ENCODE measurements around the gene PROM1.

The PROM1 gene, protein sequence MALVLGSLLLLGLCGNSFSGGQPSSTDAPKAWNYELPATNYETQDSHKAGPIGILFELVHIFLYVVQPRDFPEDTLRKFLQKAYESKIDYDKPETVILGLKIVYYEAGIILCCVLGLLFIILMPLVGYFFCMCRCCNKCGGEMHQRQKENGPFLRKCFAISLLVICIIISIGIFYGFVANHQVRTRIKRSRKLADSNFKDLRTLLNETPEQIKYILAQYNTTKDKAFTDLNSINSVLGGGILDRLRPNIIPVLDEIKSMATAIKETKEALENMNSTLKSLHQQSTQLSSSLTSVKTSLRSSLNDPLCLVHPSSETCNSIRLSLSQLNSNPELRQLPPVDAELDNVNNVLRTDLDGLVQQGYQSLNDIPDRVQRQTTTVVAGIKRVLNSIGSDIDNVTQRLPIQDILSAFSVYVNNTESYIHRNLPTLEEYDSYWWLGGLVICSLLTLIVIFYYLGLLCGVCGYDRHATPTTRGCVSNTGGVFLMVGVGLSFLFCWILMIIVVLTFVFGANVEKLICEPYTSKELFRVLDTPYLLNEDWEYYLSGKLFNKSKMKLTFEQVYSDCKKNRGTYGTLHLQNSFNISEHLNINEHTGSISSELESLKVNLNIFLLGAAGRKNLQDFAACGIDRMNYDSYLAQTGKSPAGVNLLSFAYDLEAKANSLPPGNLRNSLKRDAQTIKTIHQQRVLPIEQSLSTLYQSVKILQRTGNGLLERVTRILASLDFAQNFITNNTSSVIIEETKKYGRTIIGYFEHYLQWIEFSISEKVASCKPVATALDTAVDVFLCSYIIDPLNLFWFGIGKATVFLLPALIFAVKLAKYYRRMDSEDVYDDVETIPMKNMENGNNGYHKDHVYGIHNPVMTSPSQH

GRCh38 chr4:16083241-16084191 lies at the start of gene PROM1:
TSS of gene PROM1 (minus strand) at chr4:16084023. CDS start at chr4:16075906, 8,117 bp downstream.
- FAIRE-seq (no peak), DNase-seq (ENCODE audit: low spot score) (no peak)

DNA sequence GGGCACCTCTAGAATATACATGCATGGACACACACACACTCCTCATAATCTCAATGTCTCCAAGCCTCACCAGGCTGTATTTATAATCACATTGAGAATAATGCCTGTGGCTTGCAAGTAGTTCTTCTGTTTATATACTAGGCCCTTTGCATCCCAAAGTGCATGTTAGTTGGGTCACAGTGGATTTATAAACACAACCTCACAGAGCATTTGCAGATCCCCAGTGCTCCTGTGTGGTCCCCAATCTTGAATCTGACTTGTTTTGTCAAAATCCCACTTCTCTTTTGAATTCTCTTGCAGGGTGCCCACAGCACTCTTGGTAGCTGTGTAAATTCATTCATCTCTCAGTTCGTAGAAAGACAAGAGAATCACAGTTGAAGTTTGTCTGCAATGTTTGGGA lies 49.6 kb upstream of the PROM1 start:
- DNase-seq (ENCODE audit: low spot score) (no peak), FAIRE-seq (no peak)

DNA sequence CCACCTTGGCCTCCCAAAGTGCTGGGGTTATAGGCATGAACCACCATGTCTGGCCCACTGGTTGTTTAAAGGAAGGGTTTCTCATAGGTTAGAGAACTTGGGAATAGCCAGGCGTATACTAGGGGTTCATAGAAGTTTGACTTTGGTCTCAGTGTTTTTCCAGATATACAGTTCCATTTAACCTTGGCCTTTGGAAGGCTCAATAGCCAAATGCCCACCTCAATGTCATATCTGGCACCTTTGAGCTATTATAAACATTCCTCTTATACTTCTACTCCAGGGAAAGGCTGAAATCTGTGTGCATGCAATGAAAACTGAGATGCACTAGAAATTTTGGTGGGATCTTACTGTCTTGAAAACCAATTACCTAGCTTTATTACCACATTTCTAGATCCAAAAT lies 47.5 kb upstream of the PROM1 start:
- DNase-seq (ENCODE audit: low spot score): no peak
- FAIRE-seq: no peak

- no peak for DNase-seq (ENCODE audit: low spot score)
- FAIRE-seq: no peak
These were observed 45.5 kb upstream of the PROM1 start for GRCh38 chr4:16129336-16129735.

- DNase-seq (ENCODE audit: low spot score) (no peak), FAIRE-seq (no peak)
These were observed 42.9 kb upstream of the PROM1 start for GRCh38 chr4:16126714-16127113.

GRCh38 chr4:16125571-16126445 lies 42.0 kb upstream of the PROM1 start:
- no peak for DNase-seq (ENCODE audit: low spot score)
- FAIRE-seq: no peak

GRCh38 chr4:16124232-16124631 lies 40.4 kb upstream of the PROM1 start:
- DNase-seq (ENCODE audit: low spot score) (no peak), FAIRE-seq (no peak)

GRCh38 chr4:16123356-16124084 lies 39.7 kb upstream of the PROM1 start:
- DNase-seq (ENCODE audit: low spot score) (no peak), FAIRE-seq (no peak)

DNA sequence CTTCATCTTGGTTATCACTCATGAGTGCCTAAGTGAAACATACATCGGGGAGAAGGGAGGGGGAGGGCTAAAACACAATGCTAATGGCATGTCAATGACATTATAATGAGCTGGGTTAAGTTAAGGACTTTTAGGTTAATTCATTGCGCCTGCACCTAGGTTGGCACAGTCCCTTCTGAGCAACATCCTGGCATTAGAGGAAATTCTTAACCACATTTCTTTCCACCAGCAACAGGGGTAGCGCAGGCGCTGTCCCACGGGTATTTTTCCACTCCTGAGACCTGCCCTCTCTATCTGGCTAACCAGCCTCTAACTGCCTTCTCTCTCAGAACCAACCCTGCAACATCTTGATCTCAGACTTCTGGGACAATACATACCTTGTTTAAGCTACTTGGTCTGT lies 39.0 kb upstream of the PROM1 start:
- no peak for FAIRE-seq
- no peak for DNase-seq (ENCODE audit: low spot score)

GRCh38 chr4:16122308-16122711 lies 38.5 kb upstream of the PROM1 start:
- DNase-seq (ENCODE audit: low spot score) (no peak), FAIRE-seq (no peak)

DNA sequence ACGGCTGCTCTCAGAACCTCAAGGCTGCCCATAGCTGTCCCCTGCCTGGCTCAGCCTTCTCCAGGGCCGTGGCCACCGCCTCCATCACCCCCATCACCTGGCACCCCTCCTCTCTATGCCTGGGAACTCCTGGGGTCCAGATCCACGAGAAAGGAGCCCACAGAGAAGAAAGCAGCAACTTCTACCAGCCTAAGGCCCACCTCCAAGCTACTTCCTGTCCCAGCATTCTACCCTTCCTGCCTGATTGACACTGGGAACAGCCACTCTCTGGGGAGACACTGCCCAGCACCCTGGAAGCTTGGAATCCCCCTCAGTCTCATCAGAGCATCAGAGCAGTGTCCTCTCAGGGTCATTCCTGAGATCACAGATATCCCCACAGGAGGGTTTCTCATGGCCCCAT lies 36.9 kb upstream of the PROM1 start:
- FAIRE-seq (no peak), DNase-seq (ENCODE audit: low spot score) (no peak)

- DNase-seq (ENCODE audit: low spot score) (no peak), FAIRE-seq (no peak)
These were observed 36.2 kb upstream of the PROM1 start for GRCh38 chr4:16119981-16120380.

DNA sequence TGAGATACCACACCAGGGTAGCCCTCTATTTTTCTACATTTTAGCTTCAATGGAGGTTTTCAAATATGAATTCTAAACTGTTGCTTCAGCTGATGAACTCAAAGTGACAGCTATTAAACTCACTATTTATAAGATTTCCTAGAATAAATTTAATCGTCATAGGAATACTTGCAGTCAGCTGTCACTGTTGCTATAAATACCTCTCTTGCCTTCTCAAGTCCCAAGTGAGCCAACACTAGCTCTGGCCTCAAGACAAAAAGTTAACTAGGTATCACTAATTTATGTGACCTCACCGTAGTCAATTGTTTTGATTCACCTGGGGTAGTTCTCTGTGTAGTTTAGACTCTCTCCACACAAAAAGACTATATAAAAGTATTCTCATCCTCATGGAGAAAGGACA lies 34.3 kb upstream of the PROM1 start:
- DNase-seq (ENCODE audit: low spot score): no peak

GRCh38 chr4:16117164-16117563 lies 33.3 kb upstream of the PROM1 start:
- FAIRE-seq: no peak
- DNase-seq (ENCODE audit: low spot score): no peak

More for the DNA sequence above, 34.3 kb upstream of the PROM1 start:
- FAIRE-seq: no peak

DNA sequence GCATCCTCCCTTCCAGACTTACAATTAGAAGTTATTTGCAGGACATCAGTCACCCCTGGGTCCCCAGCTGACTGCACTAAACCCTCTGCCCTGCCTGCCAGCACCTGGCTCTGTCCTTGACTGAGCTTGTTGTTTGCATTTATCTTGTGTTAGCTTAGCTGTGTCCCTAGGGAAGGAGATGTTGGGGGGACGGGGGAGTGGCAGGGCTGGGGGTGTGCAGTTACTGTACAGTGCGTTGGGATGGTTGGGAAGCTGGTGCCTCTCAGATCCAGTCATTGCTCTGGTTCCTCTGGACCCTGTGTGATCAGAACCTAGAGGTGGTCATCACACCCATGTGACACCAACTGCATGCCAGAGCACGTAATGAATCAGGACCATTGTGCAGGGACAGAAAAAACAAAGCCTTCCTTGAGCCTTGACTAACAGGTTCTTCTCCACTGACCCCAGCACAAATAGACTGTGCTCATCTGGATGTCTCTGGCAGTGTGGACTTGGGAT lies 32.7 kb upstream of the PROM1 start:
- DNase-seq (ENCODE audit: low spot score) (no peak), FAIRE-seq (no peak)

DNA sequence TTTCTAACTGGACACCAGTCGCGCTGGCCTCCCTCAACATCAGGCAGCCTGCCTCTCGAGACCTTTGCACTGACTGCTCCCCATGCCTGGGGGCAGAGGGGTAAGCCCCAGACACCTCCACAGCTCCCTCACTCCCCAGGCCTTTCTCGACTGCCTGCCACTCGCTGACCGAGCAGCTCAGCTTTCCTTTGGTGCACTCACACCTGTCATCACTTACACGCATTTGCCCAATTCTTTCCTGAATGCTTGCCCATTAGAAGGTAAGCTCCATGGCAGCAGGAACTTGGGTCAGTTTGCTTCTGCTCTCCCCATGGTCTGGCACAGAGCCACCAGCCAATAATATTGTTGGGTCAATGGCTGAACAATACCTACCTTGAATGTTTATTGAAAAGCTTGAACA lies 32.2 kb upstream of the PROM1 start:
- DNase-seq (ENCODE audit: low spot score) (no peak), FAIRE-seq (no peak)

GRCh38 chr4:16114546-16114945 lies 30.7 kb upstream of the PROM1 start:
- FAIRE-seq (no peak), DNase-seq (ENCODE audit: low spot score) (no peak)

DNA sequence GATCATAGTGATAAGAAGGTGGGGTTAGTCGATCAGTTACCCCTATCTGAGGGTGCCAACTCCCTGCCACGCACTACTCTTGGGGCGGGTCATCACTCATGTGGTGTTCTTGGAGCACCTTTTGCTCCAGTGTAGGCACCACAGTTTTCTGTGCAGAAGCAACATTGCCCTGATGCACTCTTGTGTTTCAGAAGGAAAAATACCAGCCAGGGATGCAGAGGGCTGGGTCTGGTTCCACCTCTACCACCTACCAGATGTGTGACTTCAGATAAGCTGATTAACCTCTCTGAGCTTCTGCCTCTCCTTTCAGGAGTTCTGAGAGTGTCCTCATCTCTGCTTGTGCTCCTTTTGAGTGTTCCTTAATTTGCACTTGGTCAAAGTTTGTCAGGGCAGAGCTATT lies 29.9 kb upstream of the PROM1 start:
- DNase-seq (ENCODE audit: low spot score): no peak
- no peak for FAIRE-seq

GRCh38 chr4:16111533-16111932 lies 27.7 kb upstream of the PROM1 start:
- no peak for FAIRE-seq
- no peak for DNase-seq (ENCODE audit: low spot score)

Measured in urothelium cell line (cell line).